ENCODE measurements around the gene BRD4. TPM values are rescaled to one million over a fixed set of nuclear protein-coding genes. Genes with fewer than 3 reads are reported as not detected.

The BRD4 gene
- total RNA-seq, 1 experiment from 2014 or later, result 144 TPM

- Histone ChIP-seq H3K79me1 (ENCODE audit: insufficient read depth, low read depth, low read length, poor library complexity, severe bottlenecking) (no peaks in the 10 kb centered on the region), H4K91ac (ENCODE audit: insufficient read length, low read depth, low read length) (no peak overlapping the region), H3K27me3 (ENCODE audit: insufficient read depth, low read length) (no peaks in the 10 kb centered on the region), H4K20me1 (ENCODE audit: control insufficient read depth, insufficient read depth, insufficient read length) (no peaks in the 10 kb centered on the region), H3K27ac (ENCODE audit: insufficient read length, low read depth, low read length) (no peak overlapping the region), H2BK12ac (ENCODE audit: insufficient read length, low read depth, low read length) (no peak overlapping the region), H3K4ac (ENCODE audit: low read depth, low read length) (no peak overlapping the region), H4K8ac (replicated peaks; ENCODE audit: insufficient read length, low read depth, low read length) (no peak overlapping the region), H2BK15ac (ENCODE audit: low read depth, low read length) (no peak overlapping the region), H2BK5ac (ENCODE audit: insufficient read length, low read length) (no peak overlapping the region), H2AFZ (ENCODE audit: low read length) (no peak overlapping the region), H3K4me2 (ENCODE audit: insufficient read depth, insufficient read length, low read length) (no peak overlapping the region), H3K23ac (ENCODE audit: insufficient read length, low read depth, low read length) (no peak overlapping the region), H2BK20ac (ENCODE audit: low read depth, low read length, poor library complexity, severe bottlenecking) (no peak overlapping the region), H3K4me1 (ENCODE audit: insufficient read depth, low read length) (peaks cover 3% of the 10 kb centered on the region; the same call in 1 of the 2 replicates), H3K18ac (ENCODE audit: insufficient read length, low read depth, low read length) (no peak overlapping the region), H3T11ph (ENCODE audit: low read length) (no peak overlapping the region), H2BK120ac (ENCODE audit: low read depth, low read length, poor library complexity, severe bottlenecking) (no peak overlapping the region), H4K5ac (ENCODE audit: insufficient read length, low read depth, low read length) (no peak overlapping the region), H3K9me3 (ENCODE audit: control insufficient read depth, low read depth, low read length) (no peaks in the 10 kb centered on the region), H3K56ac (ENCODE audit: insufficient read length, low read depth, low read length) (no peak overlapping the region), H2AK5ac (ENCODE audit: insufficient read length, low read length) (no peak overlapping the region), H3K14ac (ENCODE audit: insufficient read depth, low read length) (no peak overlapping the region), H3K23me2 (ENCODE audit: insufficient read length, low read depth, low read length, poor library complexity, severe bottlenecking) (no peaks in the 10 kb centered on the region), H3K9ac (ENCODE audit: extremely low read depth, insufficient read length, low read length) (no peak overlapping the region), H3K79me2 (ENCODE audit: insufficient read depth, low read length) (peaks cover 6% of the 10 kb centered on the region; the same call in 1 of the 2 replicates)
- no peaks in the 10 kb centered on the region for H3K27me3 Mint-ChIP-seq (ENCODE audit: low read depth)
- peak overlapping the region in 1 of 3 experiments; percentile 67; a peak in 2 of 7 replicates for H3K27ac Mint-ChIP-seq
- H3K36me3 Mint-ChIP-seq (ENCODE audit: insufficient read depth in 1 of 3, low read depth in 3 of 3), result peaks cover 38 to 87% (median 75%) of the 10 kb centered on the region in 3 experiments; a peak in 6 of 7 replicates
- no CpG with 5 or more reads among the region's 18 CpGs for whole genome bisulfite sequencing (ENCODE audit: extremely low coverage, insufficient read length, low lambda C conversion rate)
- H3K9me3 Mint-ChIP-seq, result no peaks in the 10 kb centered on the region
- no peak for DNase-seq
- TF ChIP-seq, protein P1, sequence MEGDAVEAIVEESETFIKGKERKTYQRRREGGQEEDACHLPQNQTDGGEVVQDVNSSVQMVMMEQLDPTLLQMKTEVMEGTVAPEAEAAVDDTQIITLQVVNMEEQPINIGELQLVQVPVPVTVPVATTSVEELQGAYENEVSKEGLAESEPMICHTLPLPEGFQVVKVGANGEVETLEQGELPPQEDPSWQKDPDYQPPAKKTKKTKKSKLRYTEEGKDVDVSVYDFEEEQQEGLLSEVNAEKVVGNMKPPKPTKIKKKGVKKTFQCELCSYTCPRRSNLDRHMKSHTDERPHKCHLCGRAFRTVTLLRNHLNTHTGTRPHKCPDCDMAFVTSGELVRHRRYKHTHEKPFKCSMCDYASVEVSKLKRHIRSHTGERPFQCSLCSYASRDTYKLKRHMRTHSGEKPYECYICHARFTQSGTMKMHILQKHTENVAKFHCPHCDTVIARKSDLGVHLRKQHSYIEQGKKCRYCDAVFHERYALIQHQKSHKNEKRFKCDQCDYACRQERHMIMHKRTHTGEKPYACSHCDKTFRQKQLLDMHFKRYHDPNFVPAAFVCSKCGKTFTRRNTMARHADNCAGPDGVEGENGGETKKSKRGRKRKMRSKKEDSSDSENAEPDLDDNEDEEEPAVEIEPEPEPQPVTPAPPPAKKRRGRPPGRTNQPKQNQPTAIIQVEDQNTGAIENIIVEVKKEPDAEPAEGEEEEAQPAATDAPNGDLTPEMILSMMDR (conservative IDR thresholded peaks at IDR 0.05), result no peak
- H3K4me1 Mint-ChIP-seq, result peaks cover 13% of the 10 kb centered on the region in 2 experiments
- no peak overlapping the region for H3K4me3 Mint-ChIP-seq
Observed at GRCh38 chr19:15191514-15191913, 140.8 kb downstream of the BRD4 start.
